ENCODE data around the gene RPS6KL1. TPM values are rescaled to one million over a fixed set of nuclear protein-coding genes. Genes with fewer than 3 reads are reported as not detected.
A peak's percentile ranks its signal among the peaks of the same experiment; 100 is the strongest.

Gene RPS6KL1
- total RNA-seq, 2 donors from 2014 or later: 4.6 to 6.7 TPM

GRCh38 chr14:74896400-74896799 is 26.7 kb downstream of the RPS6KL1 start:
- no peak overlapping the region for H3K27ac Mint-ChIP-seq
- no peaks in the 10 kb centered on the region for H3K27me3 Mint-ChIP-seq (ENCODE audit: low read depth)
- peaks cover 12 to 45% of the 10 kb centered on the region in 2 donors for H3K36me3 Mint-ChIP-seq (ENCODE audit: insufficient read depth in 2 of 2)
- H3K9me3 Mint-ChIP-seq: no peaks in the 10 kb centered on the region
- DNase-seq (no peak), ATAC-seq (replicated peaks in 1 of 2) (no peak)
- no peak overlapping the region for H3K4me3 Mint-ChIP-seq
- H3K4me1 Mint-ChIP-seq (ENCODE audit: low read depth): no peaks in the 10 kb centered on the region

- no peak overlapping the region for H3K4me3 Mint-ChIP-seq
- H3K9me3 Mint-ChIP-seq: no peaks in the 10 kb centered on the region
- DNase-seq (no peak), ATAC-seq (replicated peaks in 1 of 2) (no peak)
- H3K36me3 Mint-ChIP-seq (ENCODE audit: insufficient read depth in 2 of 2): peaks cover 9 to 35% of the 10 kb centered on the region in 2 donors
- H3K4me1 Mint-ChIP-seq (ENCODE audit: low read depth): no peaks in the 10 kb centered on the region
- no peaks in the 10 kb centered on the region for H3K27me3 Mint-ChIP-seq (ENCODE audit: low read depth)
- H3K27ac Mint-ChIP-seq: peak overlapping the region; percentile 26
Measured at GRCh38 chr14:74893614-74894091, 29.4 kb downstream of the RPS6KL1 start.

- H3K27me3 Mint-ChIP-seq (ENCODE audit: low read depth): no peaks in the 10 kb centered on the region
- peaks cover 8% of the 10 kb centered on the region for H3K4me1 Mint-ChIP-seq (ENCODE audit: low read depth)
- H3K9me3 Mint-ChIP-seq: no peaks in the 10 kb centered on the region
- ATAC-seq (replicated peaks in 1 of 2): no peak
- no peak overlapping the region for H3K4me3 Mint-ChIP-seq
- H3K36me3 Mint-ChIP-seq (ENCODE audit: insufficient read depth in 2 of 2): peaks cover 9 to 35% of the 10 kb centered on the region in 2 donors
- no peak overlapping the region for H3K27ac Mint-ChIP-seq
- DNase-seq: no peak
Measured at GRCh38 chr14:74892745-74893144, 30.3 kb downstream of the RPS6KL1 start.

- Mint-ChIP-seq H3K27ac (no peak overlapping the region), H3K27me3 (ENCODE audit: low read depth) (no peaks in the 10 kb centered on the region), H3K36me3 (ENCODE audit: insufficient read depth in 2 of 2) (peaks cover 9 to 33% of the 10 kb centered on the region in 2 donors), H3K4me3 (no peak overlapping the region), H3K4me1 (ENCODE audit: low read depth) (peaks cover 10% of the 10 kb centered on the region), H3K9me3 (no peaks in the 10 kb centered on the region)
- DNase-seq: no peak
- no peak for ATAC-seq (replicated peaks in 1 of 2)
Measured at GRCh38 chr14:74891870-74892269, 31.2 kb downstream of the RPS6KL1 start.

GRCh38 chr14:74890262-74890661 is 32.8 kb downstream of the RPS6KL1 start:
- Mint-ChIP-seq H3K4me3 (no peak overlapping the region), H3K27me3 (ENCODE audit: low read depth) (no peaks in the 10 kb centered on the region), H3K36me3 (ENCODE audit: insufficient read depth in 2 of 2) (peaks cover 8 to 37% of the 10 kb centered on the region in 2 donors), H3K9me3 (no peaks in the 10 kb centered on the region), H3K27ac (no peak overlapping the region), H3K4me1 (ENCODE audit: low read depth) (peaks cover 24% of the 10 kb centered on the region)
- DNase-seq (no peak), ATAC-seq (replicated peaks in 1 of 2) (no peak)

- Mint-ChIP-seq H3K4me1 (ENCODE audit: low read depth) (peaks cover 41% of the 10 kb centered on the region), H3K9me3 (no peaks in the 10 kb centered on the region), H3K4me3 (peak overlapping the region in 1 of 2 donors; percentile 16), H3K36me3 (ENCODE audit: insufficient read depth in 2 of 2) (peaks cover 6 to 29% of the 10 kb centered on the region in 2 donors), H3K27me3 (ENCODE audit: low read depth) (no peaks in the 10 kb centered on the region), H3K27ac (peak overlapping the region; percentile 88)
- DNase-seq: no peak
- ATAC-seq (replicated peaks in 1 of 2): no peak
Measured at GRCh38 chr14:74888164-74889158, 34.6 kb downstream of the RPS6KL1 start.

GRCh38 chr14:74886001-74886400 is 37.1 kb downstream of the RPS6KL1 start:
- H3K36me3 Mint-ChIP-seq (ENCODE audit: insufficient read depth in 2 of 2): peaks cover 9 to 22% of the 10 kb centered on the region in 2 donors
- peaks cover 59% of the 10 kb centered on the region for H3K4me1 Mint-ChIP-seq (ENCODE audit: low read depth)
- H3K4me3 Mint-ChIP-seq: peak overlapping the region in 1 of 2 donors; percentile 20

GRCh38 chr14:74882103-74882920 is 40.7 kb downstream of the RPS6KL1 start:
- Mint-ChIP-seq H3K36me3 (ENCODE audit: insufficient read depth in 2 of 2) (peaks cover 4 to 18% of the 10 kb centered on the region in 2 donors), H3K27me3 (ENCODE audit: low read depth) (no peaks in the 10 kb centered on the region), H3K4me1 (ENCODE audit: low read depth) (peaks cover 69% of the 10 kb centered on the region), H3K4me3 (peak overlapping the region; percentile 95 to 98), H3K27ac (peak overlapping the region; percentile 100), H3K9me3 (no peaks in the 10 kb centered on the region)
- peak; percentile 50 to 63 for ATAC-seq (replicated peaks in 1 of 2)
- peak; percentile 58 to 60 for DNase-seq

More at GRCh38 chr14:74886001-74886400, 37.1 kb downstream of the RPS6KL1 start:
- H3K27ac Mint-ChIP-seq: peak overlapping the region; percentile 45
- H3K27me3 Mint-ChIP-seq (ENCODE audit: low read depth): no peaks in the 10 kb centered on the region
- no peak for DNase-seq
- no peak for ATAC-seq (replicated peaks in 1 of 2)
- no peaks in the 10 kb centered on the region for H3K9me3 Mint-ChIP-seq

GRCh38 chr14:74881431-74882102 is 41.5 kb downstream of the RPS6KL1 start, which contains the start of gene DLST:
TSS of gene DLST (plus strand) at chr14:74881916. CDS start at chr14:74881954, 38 bp downstream.
- H3K9me3 Mint-ChIP-seq: no peaks in the 10 kb centered on the region
- H3K4me1 Mint-ChIP-seq (ENCODE audit: low read depth): peaks cover 72% of the 10 kb centered on the region
- H3K27ac Mint-ChIP-seq: peak within 1 kb of the TSS; percentile 100
- H3K4me3 Mint-ChIP-seq: peak within 1 kb of the TSS; percentile 95 to 98
- no peaks in the 10 kb centered on the region for H3K27me3 Mint-ChIP-seq (ENCODE audit: low read depth)
- peaks cover 4 to 18% of the 10 kb centered on the region in 2 donors for H3K36me3 Mint-ChIP-seq (ENCODE audit: insufficient read depth in 2 of 2)
- ATAC-seq (replicated peaks in 1 of 2): peak; percentile 97
- DNase-seq: peak; percentile 90 to 93

- peak overlapping the region; percentile 8 for H3K27ac Mint-ChIP-seq
- peaks cover 67% of the 10 kb centered on the region for H3K4me1 Mint-ChIP-seq (ENCODE audit: low read depth)
- no peaks in the 10 kb centered on the region for H3K9me3 Mint-ChIP-seq
- H3K36me3 Mint-ChIP-seq (ENCODE audit: insufficient read depth in 2 of 2): peaks cover 3 to 6% of the 10 kb centered on the region in 2 donors
- no peak for ATAC-seq (replicated peaks in 1 of 2)
- peak overlapping the region in 1 of 2 donors; percentile 1 for H3K4me3 Mint-ChIP-seq
- no peak for DNase-seq
- H3K27me3 Mint-ChIP-seq (ENCODE audit: low read depth): no peaks in the 10 kb centered on the region
Measured at GRCh38 chr14:74879427-74880182, 43.5 kb downstream of the RPS6KL1 start.

GRCh38 chr14:74875941-74876913 is 46.8 kb downstream of the RPS6KL1 start, which contains the start of gene PROX2:
TSS of gene PROX2 (minus strand) at chr14:74876145. CDS start at chr14:74863834, 12,311 bp downstream.
- Mint-ChIP-seq H3K27ac (peak within 1 kb of the TSS; percentile 63), H3K36me3 (ENCODE audit: insufficient read depth in 2 of 2) (no peaks in the 10 kb centered on the region), H3K4me1 (ENCODE audit: low read depth) (peaks cover 41% of the 10 kb centered on the region), H3K27me3 (ENCODE audit: low read depth) (no peaks in the 10 kb centered on the region), H3K4me3 (peak within 1 kb of the TSS; percentile 67 to 75), H3K9me3 (no peaks in the 10 kb centered on the region)
- DNase-seq (peak; percentile 27 to 49), ATAC-seq (replicated peaks in 1 of 2) (peak; percentile 71 to 78)

Data from activated T-cell treated with anti-CD3 and anti-CD28 coated beads, Interleukin-2, amount 50 U/mL, for 72 hours (primary cell).